SK-N-SH treated with all-trans-retinoic acid at 6 μM for 48 hours (cell line): ENCODE data around the gene RAB25.

ENCODE experiments used
- ARNTL ChIP-seq: fragments of 450-650 bp; formaldehyde crosslinking; IDR thresholded peaks from 2 replicates; pipeline ENCODE4 v1.5.0; 2020; ENCODE audit warnings: low read depth, mild to moderate bottlenecking, moderate library complexity, borderline replicate concordance
- BACH2 ChIP-seq: fragments of 250-450 bp; sonication (Bioruptor Pico); IDR thresholded peaks from 2 replicates; pipeline ENCODE4 v1.9.0; 2021; ENCODE audit warnings: mild to moderate bottlenecking, borderline replicate concordance
- CSDC2 ChIP-seq: fragments of 250-450 bp; sonication (Bioruptor Pico); IDR thresholded peaks from 2 replicates; pipeline ENCODE4 v1.5.0; 2020; ENCODE audit warnings: mild to moderate bottlenecking, moderate library complexity
- ESRRG ChIP-seq: fragments of 250-450 bp; sonication (Bioruptor Pico); IDR thresholded peaks from 2 replicates; pipeline ENCODE4 v1.6.1; 2021; ENCODE audit warnings: mild to moderate bottlenecking
- ISL1 ChIP-seq: fragments of 250-450 bp; sonication (Bioruptor Pico); IDR thresholded peaks from 2 replicates; pipeline ENCODE4 v2.1.2; 2022; ENCODE audit warnings: mild to moderate bottlenecking, moderate library complexity
- PATZ1 ChIP-seq: fragments of 250-450 bp; sonication (Bioruptor Pico); IDR thresholded peaks from 2 replicates; pipeline ENCODE4 v1.8.0; 2020; ENCODE audit warnings: mild to moderate bottlenecking, moderate library complexity, borderline replicate concordance
- PPARA ChIP-seq: fragments of 250-450 bp; sonication (Bioruptor Pico); IDR thresholded peaks from 2 replicates; pipeline ENCODE4 v1.5.0; 2020; ENCODE audit warnings: mild to moderate bottlenecking, borderline replicate concordance
- RARB ChIP-seq: fragments of 250-450 bp; sonication (Bioruptor Pico); IDR thresholded peaks from 2 replicates; pipeline ENCODE4 v1.8.0; 2021; ENCODE audit warnings: mild to moderate bottlenecking, moderate library complexity
- SNAI2 ChIP-seq: fragments of 250-450 bp; sonication (Bioruptor Pico); IDR thresholded peaks from 2 replicates; pipeline ENCODE4 v1.5.0; 2020; ENCODE audit warnings: mild to moderate bottlenecking, moderate library complexity
- TSHZ2 ChIP-seq: fragments of 250-450 bp; sonication (Bioruptor Pico); IDR thresholded peaks from 2 replicates; pipeline ENCODE4 v1.5.0; 2020; ENCODE audit warnings: mild to moderate bottlenecking, moderate library complexity
- ZC3H10 ChIP-seq: fragments of 250-450 bp; sonication (Bioruptor Pico); IDR thresholded peaks from 2 replicates; pipeline ENCODE4 v1.5.1; 2021; ENCODE audit warnings: mild to moderate bottlenecking, moderate library complexity
- ZFP30 ChIP-seq: fragments of 450-650 bp; formaldehyde crosslinking; IDR thresholded peaks from 2 replicates; pipeline ENCODE4 v1.5.0; 2022; ENCODE audit warnings: mild to moderate bottlenecking, moderate library complexity
- ZNF565 ChIP-seq: fragments of 450-650 bp; formaldehyde crosslinking; conservative IDR thresholded peaks from 2 replicates; pipeline ENCODE4 v1.5.0; 2020; ENCODE audit warnings: low read depth, mild to moderate bottlenecking, moderate library complexity

GRCh38 chr1:156070548-156070947 is 9.6 kb downstream of the RAB25 start:
- TF ChIP-seq PPARA (CRISPR knock-in tag) (no peak), ZFP30 (CRISPR knock-in tag) (no peak), PATZ1 (CRISPR knock-in tag) (no peak), ARNTL (CRISPR knock-in tag) (no peak), ZC3H10 (no peak), ISL1 (CRISPR knock-in tag) (no peak), BACH2 (CRISPR knock-in tag) (no peak), RARB (CRISPR knock-in tag) (no peak), TSHZ2 (CRISPR knock-in tag) (no peak), CSDC2 (CRISPR knock-in tag) (no peak), ESRRG (CRISPR knock-in tag) (no peak), ZNF565 (CRISPR knock-in tag) (no peak), SNAI2 (CRISPR knock-in tag) (no peak)
